Measurements from ENCODE around the gene ARHGAP25. TPM values are rescaled to one million over a fixed set of nuclear protein-coding genes. Genes with fewer than 3 reads are reported as not detected.

ARHGAP25 gene
- polyA plus RNA-seq, 3 donors, result 20.8 to 56.8 (median 36.3) TPM

DNA sequence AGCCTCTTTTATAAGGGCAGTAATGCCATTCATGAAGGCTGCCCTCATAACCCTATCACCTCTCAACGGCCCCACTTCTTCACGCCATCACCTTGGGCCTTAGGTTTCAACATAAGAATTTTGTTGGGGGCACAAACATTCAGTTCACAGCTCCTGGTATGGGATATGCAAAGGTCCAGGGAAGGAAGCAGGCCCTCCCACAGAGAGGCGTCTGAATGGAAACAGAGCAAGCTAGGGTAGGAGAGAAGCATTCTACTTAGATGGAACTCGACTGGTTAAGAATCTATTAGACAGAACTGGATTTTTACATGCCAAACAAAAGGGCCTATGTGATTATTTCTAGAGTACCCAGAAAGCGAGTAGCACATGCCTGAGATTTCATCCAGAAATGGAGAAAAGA, 48.4 kb upstream of the ARHGAP25 start:
- 100% methylated on average over 1 of the region's 5 CpGs for WGBS (ENCODE audit: insufficient coverage)

DNA sequence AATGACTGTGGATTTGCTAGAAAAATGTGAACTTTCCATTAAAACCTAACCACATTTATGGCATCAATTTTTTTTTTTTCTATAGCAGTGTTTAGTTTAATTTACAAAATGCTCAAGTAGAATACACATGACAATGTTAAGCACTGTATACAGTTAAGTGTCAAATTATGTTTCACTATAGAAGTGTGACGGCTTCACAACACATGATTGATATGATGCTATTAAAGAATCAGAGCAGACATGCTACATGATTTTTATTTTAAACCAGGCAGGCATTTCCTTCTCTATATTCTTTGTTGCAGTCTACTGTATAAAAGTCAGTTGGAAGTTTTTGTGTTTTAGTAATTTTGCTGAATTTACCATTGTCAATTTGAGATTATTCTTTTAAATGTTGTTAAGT, 47.6 kb upstream of the ARHGAP25 start:
- Mint-ChIP-seq H3K4me1 (peaks cover 32% of the 10 kb centered on the region), H3K4me3 (no peak overlapping the region), H3K36me3 (no peaks in the 10 kb centered on the region), H3K27ac (peak overlapping the region in 1 of 7 donors; percentile 12), H3K27me3 (ENCODE audit: low read depth in 3 of 3) (peaks cover 0 to 5% (median 0%) of the 10 kb centered on the region in 3 donors), H3K9me3 (peaks cover 0 to 6% (median 3%) of the 10 kb centered on the region in 7 donors)
- peaks cover 36 to 38% of the 10 kb centered on the region in 2 donors for H3K4me1 ChIP-seq (ENCODE audit: control insufficient read depth in 1 of 2, insufficient read depth in 2 of 2, low read length in 2 of 2)
- H3K9me3 ChIP-seq (replicated peaks in 1 of 2; ENCODE audit: control insufficient read depth in 1 of 2, insufficient read depth in 1 of 2, low read length in 2 of 2), result no peaks in the 10 kb centered on the region
- no peak for DNase-seq
- TF ChIP-seq, protein P1, sequence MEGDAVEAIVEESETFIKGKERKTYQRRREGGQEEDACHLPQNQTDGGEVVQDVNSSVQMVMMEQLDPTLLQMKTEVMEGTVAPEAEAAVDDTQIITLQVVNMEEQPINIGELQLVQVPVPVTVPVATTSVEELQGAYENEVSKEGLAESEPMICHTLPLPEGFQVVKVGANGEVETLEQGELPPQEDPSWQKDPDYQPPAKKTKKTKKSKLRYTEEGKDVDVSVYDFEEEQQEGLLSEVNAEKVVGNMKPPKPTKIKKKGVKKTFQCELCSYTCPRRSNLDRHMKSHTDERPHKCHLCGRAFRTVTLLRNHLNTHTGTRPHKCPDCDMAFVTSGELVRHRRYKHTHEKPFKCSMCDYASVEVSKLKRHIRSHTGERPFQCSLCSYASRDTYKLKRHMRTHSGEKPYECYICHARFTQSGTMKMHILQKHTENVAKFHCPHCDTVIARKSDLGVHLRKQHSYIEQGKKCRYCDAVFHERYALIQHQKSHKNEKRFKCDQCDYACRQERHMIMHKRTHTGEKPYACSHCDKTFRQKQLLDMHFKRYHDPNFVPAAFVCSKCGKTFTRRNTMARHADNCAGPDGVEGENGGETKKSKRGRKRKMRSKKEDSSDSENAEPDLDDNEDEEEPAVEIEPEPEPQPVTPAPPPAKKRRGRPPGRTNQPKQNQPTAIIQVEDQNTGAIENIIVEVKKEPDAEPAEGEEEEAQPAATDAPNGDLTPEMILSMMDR (IDR thresholded peaks at IDR 0.05), result no peak
- H3K4me2 ChIP-seq (replicated peaks; ENCODE audit: extremely low read depth, low read length, poor library complexity, severe bottlenecking), result no peak overlapping the region
- no peak overlapping the region for H3K9ac ChIP-seq (ENCODE audit: insufficient read depth, low read length, poor library complexity, severe bottlenecking)
- no peaks in the 10 kb centered on the region for H4K20me1 ChIP-seq (ENCODE audit: insufficient read depth, low read length)
- no peaks in the 10 kb centered on the region for H3K27me3 ChIP-seq (ENCODE audit: control insufficient read depth in 2 of 2, insufficient read depth in 2 of 2, low read length in 2 of 2)
- H3K79me2 ChIP-seq (ENCODE audit: insufficient read depth, low read length), result no peaks in the 10 kb centered on the region
- WGBS (ENCODE audit: insufficient coverage), result no CpG with 5 or more reads among the region's 1 CpG
- H3K27ac ChIP-seq (ENCODE audit: low read depth in 1 of 2, low read length in 2 of 2), result no peak overlapping the region
- no peaks in the 10 kb centered on the region for H3K36me3 ChIP-seq (replicated peaks in 1 of 2; ENCODE audit: control insufficient read depth in 1 of 2, insufficient read depth in 2 of 2, low read length in 2 of 2)
- intact Hi-C loops (cut with micrococcal nuclease), result no loop called here
- H2AFZ ChIP-seq (ENCODE audit: insufficient read depth, low read depth, low read length, poor library complexity, severe bottlenecking), result no peak overlapping the region
- no peak overlapping the region for H3K4me3 ChIP-seq (replicated peaks in 1 of 3; ENCODE audit: low read depth in 2 of 3, low read length in 3 of 3)

More for the DNA sequence above, 48.4 kb upstream of the ARHGAP25 start:
- no peak overlapping the region for H3K4me3 ChIP-seq (replicated peaks in 1 of 3; ENCODE audit: low read depth in 2 of 3, low read length in 3 of 3)
- H3K36me3 ChIP-seq (replicated peaks in 1 of 2; ENCODE audit: control insufficient read depth in 1 of 2, insufficient read depth in 2 of 2, low read length in 2 of 2), result no peaks in the 10 kb centered on the region
- no peak overlapping the region for H3K27ac ChIP-seq (ENCODE audit: low read depth in 1 of 2, low read length in 2 of 2)
- Mint-ChIP-seq H3K9me3 (peaks cover 0 to 9% (median 3%) of the 10 kb centered on the region in 7 donors), H3K27me3 (ENCODE audit: low read depth in 3 of 3) (peaks cover 0 to 3% (median 0%) of the 10 kb centered on the region in 3 donors), H3K4me3 (no peak overlapping the region), H3K36me3 (no peaks in the 10 kb centered on the region), H3K4me1 (peaks cover 24% of the 10 kb centered on the region), H3K27ac (peak overlapping the region in 2 of 7 donors; percentile 41 to 61)
- TF ChIP-seq, protein P1 (IDR thresholded peaks at IDR 0.05), result no peak
- DNase-seq, result no peak
- intact Hi-C loops (cut with micrococcal nuclease), result no loop called here
- H3K27me3 ChIP-seq (ENCODE audit: control insufficient read depth in 2 of 2, insufficient read depth in 2 of 2, low read length in 2 of 2), result no peaks in the 10 kb centered on the region
- no peak overlapping the region for H3K9ac ChIP-seq (ENCODE audit: insufficient read depth, low read length, poor library complexity, severe bottlenecking)
- no peak overlapping the region for H2AFZ ChIP-seq (ENCODE audit: insufficient read depth, low read depth, low read length, poor library complexity, severe bottlenecking)
- no peaks in the 10 kb centered on the region for H4K20me1 ChIP-seq (ENCODE audit: insufficient read depth, low read length)
- H3K4me2 ChIP-seq (replicated peaks; ENCODE audit: extremely low read depth, low read length, poor library complexity, severe bottlenecking), result no peak overlapping the region
- no peaks in the 10 kb centered on the region for H3K79me2 ChIP-seq (ENCODE audit: insufficient read depth, low read length)
- no peaks in the 10 kb centered on the region for H3K9me3 ChIP-seq (replicated peaks in 1 of 2; ENCODE audit: control insufficient read depth in 1 of 2, insufficient read depth in 1 of 2, low read length in 2 of 2)
- peaks cover 28 to 29% of the 10 kb centered on the region in 2 donors for H3K4me1 ChIP-seq (ENCODE audit: control insufficient read depth in 1 of 2, insufficient read depth in 2 of 2, low read length in 2 of 2)

All from CD14-positive monocyte (primary cell).